Tongue (tissue), 2 donors: ENCODE data around the gene THBD. TPM values are rescaled to one million over a fixed set of nuclear protein-coding genes. Genes with fewer than 3 reads are reported as not detected.
A peak's percentile ranks its signal among the peaks of the same experiment; 100 is the strongest.
"Not testable (repeated sequence)": the region's sequence is repeated elsewhere in the genome, so short reads cannot be mapped to it uniquely, and the experiment has no call there.

ENCODE experiments used
- DNase-seq: peaks from one replicate; pipeline ENCODE4 v3.0.0-alpha.2; 2015
- total RNA-seq: library from RNA; depleted of rRNA; stranded (reverse); fragments of >200 nt; gene quantifications from one replicate; pipeline ENCODE4 v1.2.3, GENCODE V29; 2014

Gene THBD
- total RNA-seq, 1 donor from 2014 or later: 26.6 TPM

DNA sequence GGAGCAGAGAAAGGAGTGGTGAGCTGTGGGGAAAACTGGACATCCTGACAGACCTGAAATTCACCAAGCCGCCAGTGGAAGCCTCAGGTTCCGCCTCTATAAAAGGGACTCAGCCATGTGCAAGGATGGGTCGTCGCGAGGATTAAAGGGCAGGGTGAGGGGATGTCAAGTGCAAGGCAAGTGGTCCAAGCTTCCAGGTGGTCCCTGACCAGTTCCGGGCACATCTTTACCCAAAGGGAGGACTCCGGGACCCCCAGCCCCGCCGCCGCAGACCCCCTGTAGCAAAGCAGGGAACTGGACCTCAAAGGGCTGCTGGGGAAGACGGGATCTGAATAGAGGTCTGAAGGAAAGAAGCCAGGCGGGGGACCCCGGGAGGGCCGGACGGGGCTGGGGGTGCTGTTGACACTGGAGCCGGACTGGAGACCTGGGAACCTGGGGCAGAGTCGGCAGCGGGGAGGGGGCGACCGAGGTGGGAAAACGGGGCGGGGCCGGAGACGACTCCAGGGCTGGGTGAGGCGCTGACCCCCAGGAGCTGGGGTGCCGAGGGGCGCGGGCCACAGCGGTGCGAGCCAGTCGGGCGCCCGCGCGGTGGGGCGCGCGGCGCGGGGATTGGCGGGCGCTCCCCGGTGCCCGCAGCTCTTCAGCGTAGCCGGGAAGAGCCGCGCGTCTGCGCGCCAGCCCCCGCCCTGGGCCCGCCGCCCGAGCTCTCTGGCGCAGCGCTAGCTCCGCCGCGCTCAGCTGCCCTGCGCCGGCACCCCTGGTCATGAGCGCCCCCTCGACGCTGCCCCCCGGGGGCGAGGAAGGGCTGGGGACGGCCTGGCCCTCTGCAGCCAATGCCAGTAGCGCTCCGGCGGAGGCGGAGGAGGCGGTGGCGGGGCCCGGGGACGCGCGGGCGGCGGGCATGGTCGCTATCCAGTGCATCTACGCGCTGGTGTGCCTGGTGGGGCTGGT, 14.5 kb downstream of the THBD start, which contains the start of gene SSTR4:
TSS of gene SSTR4 (plus strand) at position 592 of the 951 bp plus-strand sequence. CDS start at position 764, 172 bp downstream.
- no peak for DNase-seq

DNA sequence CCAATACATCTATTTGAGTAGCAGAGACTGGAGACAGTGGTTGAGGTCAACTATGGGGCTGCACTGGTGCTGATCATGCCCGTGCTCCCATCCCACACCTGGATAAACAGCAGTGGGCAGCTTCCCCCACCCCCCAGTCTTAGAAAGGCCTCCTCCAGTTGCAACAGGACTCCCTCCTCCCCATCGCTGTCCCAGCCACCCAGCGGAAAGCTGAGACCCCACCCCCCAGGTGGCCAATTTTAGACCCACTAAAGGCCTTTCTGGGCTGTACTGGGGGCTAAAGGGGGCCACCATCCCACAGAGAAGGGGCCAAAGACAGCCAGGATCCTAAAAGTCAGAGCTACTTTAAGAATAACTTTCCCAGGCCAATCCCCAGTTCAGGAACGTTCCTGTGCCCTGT, 15.6 kb downstream of the THBD start:
- DNase-seq: no peak

DNA sequence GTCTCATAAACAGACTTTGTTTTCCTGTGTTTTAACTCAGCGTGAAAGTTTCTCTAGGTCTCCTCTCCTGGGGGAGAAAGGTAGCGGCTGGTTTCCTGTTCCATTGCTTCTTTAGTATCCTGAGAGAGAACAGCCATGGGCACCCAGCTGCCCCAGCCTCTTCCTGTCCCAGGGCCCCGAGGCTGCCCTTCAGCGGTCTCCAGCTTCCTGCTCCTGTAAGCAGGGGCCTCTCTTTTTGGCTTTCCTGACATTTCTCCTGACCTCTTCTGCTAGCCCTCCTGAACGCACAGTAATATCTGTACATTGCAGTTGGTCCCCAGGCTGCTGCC, 16.8 kb downstream of the THBD start:
- no peak for DNase-seq

DNA sequence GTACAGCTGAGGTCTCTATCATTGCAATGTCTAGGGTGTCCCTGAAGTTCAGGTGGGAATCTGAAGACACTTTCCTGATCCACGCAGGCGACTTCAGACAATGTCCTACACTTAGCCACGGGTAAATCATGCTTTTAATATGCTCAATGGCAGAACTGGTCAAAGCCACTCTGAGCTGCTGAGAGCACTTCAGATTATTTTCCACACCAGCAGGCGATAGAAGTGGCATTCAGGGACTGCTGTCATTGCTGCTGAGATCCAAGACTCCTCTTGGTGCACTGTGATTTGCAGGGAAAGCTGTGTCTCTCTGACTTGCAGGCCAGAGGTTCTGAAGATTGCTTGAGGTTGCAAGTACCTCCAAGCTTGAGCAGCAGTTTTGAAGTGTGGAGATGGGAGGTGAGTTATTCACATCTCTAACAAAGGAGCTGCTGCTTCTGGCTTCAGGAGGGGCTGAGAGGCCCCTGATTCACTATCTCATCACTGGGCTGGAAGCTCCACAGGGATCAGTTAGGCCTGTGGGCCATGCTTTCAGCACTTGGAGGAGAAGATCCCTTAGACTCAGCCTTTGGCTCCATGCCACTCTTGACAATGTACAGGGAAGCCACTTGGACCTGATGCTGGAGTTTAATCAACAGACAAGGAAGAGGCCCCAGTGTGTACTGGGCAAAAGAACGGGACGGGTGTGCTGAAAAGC, 17.3 kb downstream of the THBD start:
- peak; percentile 53 for DNase-seq

DNA sequence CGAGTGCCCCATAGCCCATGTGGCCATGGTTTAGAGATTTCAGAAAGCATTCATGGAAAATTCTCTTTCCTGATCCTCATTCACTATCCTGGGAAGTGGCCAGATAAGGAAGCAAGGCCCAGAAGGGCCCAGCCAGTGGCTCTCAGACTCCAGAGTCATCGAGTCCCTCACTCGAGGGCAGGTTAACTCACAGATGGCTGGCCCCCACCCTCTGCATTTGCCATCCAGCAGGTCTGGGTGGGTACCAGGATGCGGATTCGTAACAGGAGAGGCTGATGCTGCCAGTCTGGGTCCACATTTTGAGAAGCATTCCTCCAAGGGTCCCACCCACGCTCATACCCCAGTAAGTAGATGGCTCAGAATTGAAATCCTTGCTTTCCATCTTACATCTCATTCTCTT, 18.1 kb downstream of the THBD start:
- DNase-seq: no peak

DNA sequence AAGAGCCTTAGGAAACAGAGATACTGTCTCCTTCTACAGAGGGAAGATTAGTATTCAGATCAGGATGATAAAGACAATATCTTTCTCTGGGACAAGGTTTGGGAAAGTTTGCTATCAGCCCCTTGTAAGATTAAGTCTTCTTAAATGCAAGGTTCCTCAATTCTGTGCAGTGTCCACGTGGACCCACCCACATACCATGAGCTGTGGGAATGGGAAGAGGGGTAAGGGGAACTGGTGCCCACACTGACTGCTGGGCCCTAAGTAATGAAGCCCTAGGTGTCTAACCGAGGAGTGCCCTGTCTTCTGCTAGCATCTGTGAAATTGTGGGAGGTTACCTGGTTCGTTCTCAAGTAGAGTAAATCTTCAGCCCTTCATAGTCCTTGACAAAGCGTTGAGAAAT, 20.1 kb downstream of the THBD start:
- DNase-seq: no peak

DNA sequence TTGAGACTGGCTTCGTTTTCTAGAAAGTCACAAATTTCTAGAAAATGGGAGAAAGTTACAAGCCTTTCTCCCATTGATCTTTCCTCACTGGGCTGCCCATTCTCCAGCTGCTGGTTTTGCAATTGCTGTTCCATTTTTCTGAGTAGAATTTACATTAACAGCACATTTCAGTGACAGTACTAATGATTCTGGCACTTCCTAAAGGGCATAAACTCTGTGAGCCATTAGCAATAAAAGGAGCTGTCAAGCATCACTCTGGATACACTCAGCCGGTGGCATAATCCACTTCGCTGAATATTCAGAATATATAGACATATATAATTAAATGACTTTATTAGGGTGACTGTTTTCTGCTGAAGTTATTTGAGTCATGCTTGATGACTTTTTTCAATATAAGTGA, 21.1 kb downstream of the THBD start:
- DNase-seq: no peak

DNA sequence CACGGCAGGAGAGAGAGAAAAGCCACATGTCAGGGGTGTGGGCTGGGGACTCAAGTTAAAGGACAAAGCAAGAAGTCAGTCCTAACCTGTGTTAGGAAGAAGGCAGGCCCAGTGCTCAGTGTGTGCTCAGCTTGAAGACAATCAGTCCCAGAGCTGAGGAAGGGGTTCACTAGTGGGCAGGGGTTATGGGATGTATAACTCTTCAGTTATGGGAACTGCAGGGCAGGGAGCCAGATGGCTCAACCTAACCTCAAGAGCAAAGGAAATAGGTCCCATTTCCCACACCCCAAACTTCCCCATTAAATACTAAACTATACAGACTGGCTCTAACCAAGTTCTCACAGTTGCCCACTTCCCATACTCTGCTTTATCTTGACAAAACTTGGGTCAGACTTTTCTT, 21.8 kb downstream of the THBD start:
- DNase-seq: no peak

DNA sequence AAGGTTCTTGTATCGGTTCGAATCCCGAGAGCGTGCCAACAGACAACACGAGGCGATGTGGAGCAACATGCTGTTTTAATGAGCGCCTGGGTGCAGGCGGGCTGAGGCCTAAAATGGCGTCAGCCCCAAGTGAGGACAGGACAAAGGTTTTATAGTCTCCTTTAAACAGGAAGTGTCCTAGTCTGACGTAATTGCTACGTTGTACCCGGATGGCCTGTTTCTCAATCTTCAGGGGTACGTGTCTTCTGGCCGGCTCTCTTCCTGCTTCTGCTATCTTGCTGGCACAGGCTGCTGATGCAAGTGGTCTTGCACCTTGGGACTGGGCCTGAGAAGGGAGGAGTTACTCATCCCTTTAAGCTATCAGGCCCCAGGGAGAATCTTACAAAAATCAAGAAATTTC, 24.0 kb downstream of the THBD start:
- DNase-seq: not testable (repeated sequence)

DNA sequence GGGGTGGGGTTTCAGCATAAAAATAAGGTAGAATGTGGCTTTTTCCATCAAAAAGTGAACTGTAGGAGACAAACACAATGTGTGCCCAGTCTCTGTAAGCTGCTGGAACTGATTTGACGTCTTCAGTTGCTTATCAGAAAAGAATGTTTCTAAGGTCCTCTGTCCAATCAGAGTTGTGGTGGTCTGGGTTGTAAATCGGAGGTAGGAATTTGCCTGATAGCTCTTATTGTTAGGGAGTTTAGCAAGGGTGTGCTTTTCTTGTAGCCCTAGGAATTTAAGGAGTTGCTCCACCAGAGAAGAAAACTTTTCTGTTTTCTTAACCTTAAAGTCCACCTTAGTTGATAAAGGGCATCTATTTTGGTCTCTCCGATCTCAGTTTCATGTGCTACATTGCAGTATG, 24.8 kb downstream of the THBD start:
- DNase-seq: no peak

DNA sequence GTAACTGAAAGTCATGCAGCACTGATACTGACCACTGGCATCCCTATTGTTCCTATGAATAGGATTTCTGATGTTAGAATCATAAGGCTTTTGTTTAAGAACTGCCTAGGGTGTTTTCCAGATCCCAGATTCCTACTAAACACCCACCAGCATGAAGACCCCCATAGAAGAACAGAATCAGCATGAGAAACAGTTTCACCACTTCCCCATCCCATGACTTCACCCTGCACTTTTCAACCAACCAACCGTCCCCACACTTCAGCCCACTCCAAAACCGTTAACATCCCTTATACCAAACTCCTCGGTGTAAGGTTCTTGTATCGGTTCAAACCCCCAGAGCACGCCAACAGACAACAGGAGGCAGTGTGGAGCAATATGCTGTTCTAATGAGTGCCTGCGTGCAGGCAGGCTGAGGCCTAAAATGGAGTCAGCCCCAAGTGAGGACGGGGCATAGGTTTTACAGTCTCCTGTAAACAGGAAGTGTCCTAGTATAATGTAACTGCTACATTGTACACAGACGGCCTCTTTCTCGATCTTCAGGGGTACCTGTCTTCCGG, 25.8 kb downstream of the THBD start:
- DNase-seq: no peak

DNA sequence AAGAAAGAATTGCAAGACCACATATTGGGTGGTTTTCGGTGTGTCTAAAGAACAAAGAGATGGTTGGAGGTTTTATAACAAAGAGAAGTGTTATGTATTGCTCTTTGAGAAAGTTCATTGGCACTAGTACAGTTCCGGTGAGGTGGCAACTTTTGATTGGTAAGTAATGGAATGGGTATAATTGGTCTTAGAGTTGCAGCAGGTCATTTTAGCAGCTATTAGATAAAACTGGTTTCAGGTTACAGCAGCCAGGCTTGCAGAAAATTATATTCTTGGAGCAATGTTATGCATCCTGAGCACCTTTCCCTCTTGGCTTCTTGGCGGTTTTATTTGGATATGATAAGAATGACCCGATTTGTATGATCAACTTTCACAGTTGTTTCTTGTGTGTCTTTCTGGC, 26.6 kb downstream of the THBD start:
- no peak for DNase-seq

DNA sequence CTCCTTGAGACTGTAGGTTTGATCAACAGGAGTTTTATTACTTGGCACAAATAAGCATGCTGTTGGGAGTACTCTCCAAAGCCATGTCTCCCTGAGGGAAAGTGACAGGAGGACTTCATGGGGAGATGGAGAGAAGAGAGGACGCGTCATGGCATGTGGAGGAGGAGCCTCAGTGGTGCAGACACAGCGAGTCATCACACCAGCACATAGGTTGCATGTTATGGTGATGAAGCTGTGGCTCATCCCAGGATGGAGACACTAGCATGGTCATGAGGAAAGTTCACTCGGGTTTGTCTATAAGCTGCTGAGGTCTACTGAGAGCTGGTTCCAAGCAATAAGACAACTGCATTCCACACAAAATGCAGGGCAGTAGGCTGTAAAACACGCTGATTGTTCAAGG, 27.5 kb downstream of the THBD start:
- DNase-seq: no peak

DNA sequence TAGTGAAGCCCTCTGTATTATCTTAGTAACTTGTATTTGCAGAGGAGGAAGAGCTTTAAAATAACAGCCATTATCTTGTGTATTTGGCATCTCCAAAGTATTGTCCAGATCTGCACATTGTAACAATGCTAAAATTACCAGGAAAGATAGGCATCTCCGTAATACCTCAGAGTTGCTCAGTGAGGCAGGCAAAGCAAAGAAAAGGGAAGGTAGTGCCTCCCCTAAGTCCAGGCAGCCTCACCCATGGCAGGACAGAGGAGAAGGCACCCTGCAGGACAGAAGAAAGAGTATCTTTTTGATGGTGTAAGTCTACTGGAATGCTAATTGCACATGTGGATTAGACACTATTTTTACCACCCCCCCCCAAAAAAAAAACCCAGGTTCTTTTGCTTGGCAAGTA, 27.9 kb downstream of the THBD start:
- no peak for DNase-seq

DNA sequence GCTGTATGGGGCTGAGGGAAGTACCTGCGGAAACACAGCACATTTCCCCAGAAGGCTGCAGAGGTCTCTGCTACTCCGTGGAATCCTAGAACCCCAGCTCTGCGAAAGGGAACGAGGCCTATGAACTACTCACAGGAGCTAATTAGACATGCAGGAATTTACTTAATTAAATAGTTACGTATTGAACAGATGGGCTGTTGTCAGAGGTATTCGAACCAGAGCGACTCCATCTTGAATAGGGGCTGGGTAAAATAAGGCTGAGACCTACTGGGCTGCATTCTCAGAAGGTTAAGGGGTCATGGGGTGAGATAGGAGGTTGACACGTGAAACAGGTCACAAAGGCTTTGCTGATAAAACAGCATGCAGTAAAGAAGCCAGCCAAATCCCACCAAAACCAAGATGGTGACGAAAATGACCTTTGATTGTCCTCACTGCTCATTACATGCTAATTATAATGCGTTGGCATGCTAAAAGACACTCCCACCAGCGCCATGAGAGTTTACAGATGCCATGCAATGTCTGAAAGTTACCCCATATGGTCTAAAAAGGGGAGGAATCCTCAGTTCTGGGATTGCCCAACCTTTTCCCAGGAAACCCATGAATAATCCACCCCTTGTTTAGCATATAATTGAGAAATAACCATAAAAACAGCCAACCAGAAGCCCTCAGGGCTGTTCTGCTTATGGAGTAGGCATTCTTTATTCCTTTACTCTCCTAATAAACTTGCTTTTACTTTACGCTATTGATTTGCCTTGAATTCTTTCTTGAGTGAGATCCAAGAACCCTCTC, 29.0 kb downstream of the THBD start:
- DNase-seq: no peak

DNA sequence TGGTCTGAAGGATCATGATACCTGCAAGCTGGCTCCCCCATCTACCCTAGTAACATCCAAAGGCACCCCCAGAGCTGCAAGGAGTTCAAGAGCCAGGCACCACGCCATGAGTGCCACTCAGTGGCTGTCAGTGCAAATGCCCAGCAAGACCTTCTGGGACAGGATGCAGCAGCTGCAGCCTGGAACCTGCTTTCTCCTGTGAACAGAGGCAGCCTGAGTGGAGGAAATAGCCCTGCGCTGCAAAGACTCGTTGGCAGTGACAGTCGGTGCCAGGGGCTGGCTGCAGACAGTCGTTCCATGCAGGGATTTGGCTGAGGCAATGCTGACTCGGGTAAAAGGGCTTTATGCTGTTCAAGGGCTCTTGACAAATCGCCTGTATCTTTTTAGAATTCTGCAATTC, 30.1 kb downstream of the THBD start:
- DNase-seq: peak; percentile 74

DNA sequence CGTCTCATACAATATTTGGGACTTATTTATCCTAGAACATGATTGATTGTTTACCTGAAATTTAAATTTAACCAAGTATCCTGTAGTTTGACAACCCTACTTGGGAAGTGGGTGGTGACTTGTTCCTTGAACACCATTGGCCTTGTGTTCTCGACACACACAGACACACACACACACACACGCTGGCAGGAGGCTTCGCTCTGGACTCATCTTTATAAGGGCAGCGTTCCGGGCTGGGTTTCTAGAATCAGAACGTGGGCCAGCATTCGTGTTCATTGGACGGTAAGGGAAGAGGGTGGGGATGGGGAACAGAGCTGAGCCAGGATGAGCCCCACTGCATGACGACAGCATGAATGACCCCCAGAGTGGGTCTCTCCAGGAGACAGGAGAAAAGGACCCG, 30.5 kb downstream of the THBD start:
- DNase-seq: no peak

DNA sequence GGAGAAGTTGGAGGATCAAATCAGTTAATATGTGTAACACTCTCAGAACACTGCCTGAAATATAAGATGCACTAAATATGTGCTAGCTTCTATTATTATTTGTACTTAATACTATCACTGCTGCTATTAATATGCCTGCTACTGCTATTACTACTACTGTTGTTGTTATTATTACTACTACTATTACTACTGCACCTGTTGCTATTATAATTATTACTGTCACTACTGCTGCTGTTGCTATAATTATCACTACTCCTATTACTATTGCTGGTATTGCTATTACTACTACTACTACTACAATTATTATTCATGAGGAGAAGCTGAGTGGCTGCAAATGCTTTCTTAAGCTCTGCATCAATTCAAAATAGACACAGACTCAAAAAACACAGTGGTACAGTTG, 31.0 kb downstream of the THBD start:
- no peak for DNase-seq

DNA sequence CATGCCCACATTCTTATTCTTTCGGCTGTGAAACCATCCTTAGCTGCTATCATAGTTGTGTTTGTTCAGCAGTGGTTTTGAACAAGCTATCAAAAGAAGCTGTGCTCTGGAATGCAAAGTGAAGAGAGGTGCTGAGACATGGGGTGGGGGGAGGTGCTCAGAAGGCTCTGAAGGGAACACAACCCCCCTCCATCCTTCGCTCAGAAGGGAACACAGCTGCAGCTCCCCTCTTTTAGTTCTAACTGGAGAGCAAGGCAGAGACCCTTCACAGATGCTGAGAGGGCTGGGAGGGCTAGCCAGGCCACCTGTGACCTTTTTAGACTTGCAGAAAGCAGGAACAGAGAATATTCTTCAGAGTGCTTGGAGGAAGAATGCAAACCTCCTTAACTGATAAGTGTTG, 32.0 kb downstream of the THBD start:
- DNase-seq: no peak

DNA sequence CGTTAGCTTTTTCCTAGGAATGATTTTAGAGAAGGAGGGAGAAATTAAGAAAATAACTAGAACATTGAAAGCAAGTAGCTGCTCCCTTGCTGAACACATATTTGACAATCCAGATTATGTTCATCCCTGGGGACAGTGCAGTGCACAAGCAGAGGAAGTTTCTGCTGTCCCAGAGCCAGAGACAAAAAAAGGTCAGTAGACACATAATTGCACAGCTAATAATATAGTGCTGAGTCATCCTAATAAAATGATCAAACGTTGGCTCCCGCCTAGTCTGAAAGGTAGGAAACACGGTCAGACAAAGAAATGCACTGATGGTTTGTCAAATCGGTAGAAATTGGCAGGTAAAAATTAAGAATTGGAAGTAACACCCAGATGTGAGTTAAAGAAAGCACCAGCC, 36.0 kb downstream of the THBD start:
- DNase-seq: no peak

DNA sequence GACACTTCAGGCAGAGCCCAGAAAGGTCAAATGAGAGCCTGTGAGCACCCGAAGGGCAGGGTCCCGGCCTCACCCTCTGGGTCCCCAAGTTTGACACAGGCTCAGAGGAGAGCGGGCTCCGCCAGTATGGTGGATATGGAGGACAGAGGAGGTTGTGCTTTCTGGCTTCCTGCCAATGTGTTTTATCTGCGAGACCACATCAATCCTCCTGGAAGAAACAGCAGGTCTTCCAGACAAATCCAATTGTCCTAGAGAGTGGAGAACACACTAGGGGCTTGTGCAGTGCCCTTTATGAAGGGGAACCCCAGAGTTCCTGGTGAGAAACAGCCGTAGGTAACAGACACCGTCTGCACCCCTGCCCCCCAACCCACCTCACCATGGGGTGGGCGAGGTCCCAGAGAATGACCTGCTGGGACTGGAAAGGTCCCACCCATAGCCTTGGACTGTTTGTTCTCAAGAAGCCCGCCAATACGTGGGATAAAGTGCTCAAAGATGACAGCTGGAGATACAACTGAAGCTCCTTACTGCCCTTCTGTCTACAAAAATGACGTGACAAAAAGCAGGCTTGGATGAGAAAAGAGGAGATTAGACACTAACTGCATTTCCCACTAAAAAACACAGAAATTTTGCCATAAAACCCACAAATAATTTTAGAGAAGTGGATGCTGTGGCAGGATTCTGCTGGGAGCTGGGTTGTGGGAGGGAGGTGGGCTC, 38.3 kb downstream of the THBD start:
- no peak for DNase-seq

DNA sequence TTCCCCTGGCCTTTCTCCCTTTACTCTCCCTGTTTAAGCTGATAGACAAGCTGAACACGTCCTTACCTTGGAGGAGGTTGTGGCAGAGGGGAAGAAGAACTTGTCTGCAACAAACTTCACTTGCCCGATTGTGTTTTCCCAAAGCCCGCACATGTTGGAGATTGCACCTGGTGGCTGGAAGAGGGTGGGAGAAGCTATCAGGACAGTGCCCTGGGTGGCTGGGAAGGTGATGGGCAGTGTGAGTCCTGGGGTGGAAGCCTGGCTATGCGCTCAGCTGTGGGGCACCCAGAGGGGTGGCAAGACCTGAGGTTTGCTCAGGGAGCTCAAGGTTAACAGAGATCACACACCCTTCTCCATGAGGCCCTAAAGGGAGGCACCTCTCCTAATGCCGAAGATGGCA, 39.4 kb downstream of the THBD start:
- no peak for DNase-seq
